Caki2 (cell line): ENCODE measurements around the gene TNFRSF25. TPM values are rescaled to one million over a fixed set of nuclear protein-coding genes. Genes with fewer than 3 reads are reported as not detected.

ENCODE experiments used
- DNase-seq: peaks from one replicate; pipeline ENCODE4 v3.0.0-alpha.2; 2015; ENCODE audit warnings: low read depth
- in situ Hi-C: cut with HindIII; loops from 2 replicates; pipeline ENCODE4 v1.10.0; 2016; ENCODE audit warnings: low sequenced_read_pairs, low pct_unique_long_range_greater_than_20kb, mixed read lengths
- total RNA-seq: library from RNA; depleted of rRNA; stranded (reverse); fragments of >200 nt; shearing (Covaris generic); gene quantifications from 2 replicates; pipeline ENCODE4 v1.2.3, GENCODE V29; 2014; ENCODE audit warnings: low replicate concordance; rRNA removed

The TNFRSF25 gene
- total RNA-seq, result 1.8 and 4.3 TPM in 2 replicates

GRCh38 chr1:6466023-6466422 lies at the start of gene TNFRSF25:
Gene TNFRSF25, minus strand, starts transcription at chr1:6466173. Its CDS starts 66 bp downstream, at chr1:6466107.
- in situ Hi-C loops, result no loop called here
- DNase-seq, result no peak

- DNase-seq, result no peak
- in situ Hi-C loops, result no loop called here
Observed at GRCh38 chr1:6515771-6516170, 49.8 kb upstream of the TNFRSF25 start.

GRCh38 chr1:6513320-6513801 lies 47.4 kb upstream of the TNFRSF25 start:
- DNase-seq, result no peak
- in situ Hi-C loops, result no loop called here

- no peak for DNase-seq
- in situ Hi-C loops, result no loop called here
Observed at GRCh38 chr1:6512908-6513280, 46.9 kb upstream of the TNFRSF25 start.

- DNase-seq, result no peak
- in situ Hi-C loops, result no loop called here
Observed at GRCh38 chr1:6512245-6512907, 46.4 kb upstream of the TNFRSF25 start.

- no peak for DNase-seq
- in situ Hi-C loops, result no loop called here
Observed at GRCh38 chr1:6511561-6512244, 45.7 kb upstream of the TNFRSF25 start.

GRCh38 chr1:6511056-6511455 lies 45.1 kb upstream of the TNFRSF25 start:
- no peak for DNase-seq
- in situ Hi-C loops, result no loop called here

GRCh38 chr1:6510493-6510892 lies 44.5 kb upstream of the TNFRSF25 start:
- no peak for DNase-seq
- in situ Hi-C loops, result no loop called here

- DNase-seq, result no peak
Observed at GRCh38 chr1:6509919-6510291, 43.9 kb upstream of the TNFRSF25 start.

GRCh38 chr1:6509220-6509918 lies 43.4 kb upstream of the TNFRSF25 start:
- DNase-seq, result no peak
- in situ Hi-C loops, result no loop called here

More at GRCh38 chr1:6509919-6510291, 43.9 kb upstream of the TNFRSF25 start:
- in situ Hi-C loops, result no loop called here

GRCh38 chr1:6508816-6509189 lies 42.8 kb upstream of the TNFRSF25 start:
- DNase-seq, result no peak
- in situ Hi-C loops, result no loop called here

- in situ Hi-C loops, result no loop called here
- DNase-seq, result no peak
Observed at GRCh38 chr1:6508154-6508815, 42.3 kb upstream of the TNFRSF25 start.

- in situ Hi-C loops, result no loop called here
- no peak for DNase-seq
Observed at GRCh38 chr1:6507461-6507911, 41.5 kb upstream of the TNFRSF25 start.

- in situ Hi-C loops, result no loop called here
- no peak for DNase-seq
Observed at GRCh38 chr1:6507037-6507428, 41.1 kb upstream of the TNFRSF25 start.

- in situ Hi-C loops, result no loop called here
- no peak for DNase-seq
Observed at GRCh38 chr1:6506210-6507036, 40.5 kb upstream of the TNFRSF25 start.

GRCh38 chr1:6505367-6506209 lies 39.6 kb upstream of the TNFRSF25 start:
- in situ Hi-C loops, result no loop called here
- DNase-seq, result no peak

- in situ Hi-C loops, result no loop called here
- no peak for DNase-seq
Observed at GRCh38 chr1:6504887-6505286, 38.9 kb upstream of the TNFRSF25 start.
